GM12878 (cell line): Measurements from ENCODE around the gene PCED1B. TPM values are rescaled to one million over a fixed set of nuclear protein-coding genes. Genes with fewer than 3 reads are reported as not detected.

Source experiments
- ATAC-seq: fragments of 200-7000 bp; cut with Tn5 transposase; 3 replicates; pipeline ENCODE4 v1.9.1; 2020; ENCODE audit warnings: mild to moderate bottlenecking, moderate library complexity
- BruUV-seq: library from RNA; stranded (reverse); fragments of 400-500 nt; replicated peaks from 2 replicates; lab custom pipeline; 2021; lab: Mats Ljungman, UMichigan
- CTCF ChIA-PET: fragments of 300-600 bp; sonication (Branson Sonifier 250); formaldehyde crosslinking; extraction: SDS; loops from one replicate; lab custom pipeline; 2021; ENCODE audit warnings: inconsistent platforms; lab: Yijun Ruan, JAX
- POLR2A ChIA-PET: fragments of 350-600 bp; formaldehyde crosslinking; extraction: SDS; loops from one replicate; lab custom pipeline; 2021; ENCODE audit warnings: inconsistent platforms; lab: Charles Lee
- RAD21 ChIA-PET: fragments of 300-600 bp; sonication (Branson Sonifier 250); formaldehyde crosslinking; loops from one replicate; lab custom pipeline; 2023; ENCODE audit warnings: antibody characterized with exemption; ENCODE audit not compliant: unreplicated experiment; lab: Charles Lee
- SMC1A ChIA-PET: fragments of 300-600 bp; sonication (Branson Sonifier 250); formaldehyde crosslinking; loops from one replicate; lab custom pipeline; 2023; ENCODE audit not compliant: unreplicated experiment, uncharacterized antibody; lab: Charles Lee
- DNase-seq: peaks from one replicate; pipeline ENCODE4 v3.0.0-alpha.2; 2011; ENCODE audit warnings: low read depth, low spot score
- FAIRE-seq: peaks from 3 replicates; lab custom pipeline; 2011; peaks lifted over from hg19 to GRCh38; lab: Jason Lieb, UNC
- H2AFZ ChIP-seq: 2 replicates; pipeline ENCODE4 v1.6.0; 2011; ENCODE audit warnings: low read depth, low read length, control low read depth; ENCODE audit not compliant: control insufficient read depth
- H3K27ac ChIP-seq: 2 replicates; pipeline ENCODE4 v1.5.1; 2011; ENCODE audit warnings: control low read depth; ENCODE audit not compliant: control insufficient read depth, insufficient read depth
- H3K27me3 ChIP-seq, 2 experiments: replicated peaks in 1 of 2; 2 replicates each; pipeline versions ENCODE4 v1.6.0 to v1.6.1; 2011; ENCODE audit warnings: low read length in 1 of 2; ENCODE audit not compliant: control insufficient read depth in 2 of 2, insufficient read depth in 2 of 2
- H3K36me3 ChIP-seq, 2 experiments: 2 replicates each; pipeline ENCODE4 v1.5.1; 2011; ENCODE audit warnings: low read length in 1 of 2; ENCODE audit not compliant: control insufficient read depth in 2 of 2, insufficient read depth in 2 of 2
- H3K4me1 ChIP-seq: 2 replicates; pipeline ENCODE4 v1.6.1; 2011; ENCODE audit warnings: mild to moderate bottlenecking, low read length, moderate library complexity, mixed read lengths; ENCODE audit not compliant: control insufficient read depth, insufficient read depth
- H3K4me2 ChIP-seq: 2 replicates; pipeline ENCODE4 v1.6.0; 2011; ENCODE audit warnings: control low read depth; ENCODE audit not compliant: control insufficient read depth, insufficient read depth
- H3K4me3 ChIP-seq: fragments of 200-600 bp; sonication (generic); 2 replicates; pipeline ENCODE4 v1.5.1; 2016
- H3K79me2 ChIP-seq: 2 replicates; pipeline ENCODE4 v1.6.0; 2011; ENCODE audit warnings: low read length; ENCODE audit not compliant: control insufficient read depth, insufficient read depth
- H3K9ac ChIP-seq: 2 replicates; pipeline ENCODE4 v1.8.0; 2011; ENCODE audit warnings: low read length, control low read depth, mixed read lengths; ENCODE audit not compliant: control insufficient read depth, insufficient read depth
- H3K9me3 ChIP-seq: replicated peaks from 3 replicates; pipeline ENCODE4 v1.5.1; 2011; ENCODE audit warnings: mild to moderate bottlenecking, low read length; ENCODE audit not compliant: control insufficient read depth, insufficient read depth
- H4K20me1 ChIP-seq: 2 replicates; pipeline ENCODE4 v1.6.0; 2011; ENCODE audit not compliant: control insufficient read depth, insufficient read depth
- BACH1 ChIP-seq: fragments of 450-650 bp; IDR thresholded peaks from 2 replicates; pipeline ENCODE4 v1.6.1; 2017; ENCODE audit warnings: mild to moderate bottlenecking, borderline replicate concordance
- BRCA1 ChIP-seq: IDR thresholded peaks from 2 replicates; pipeline ENCODE4 v1.6.1; 2011; ENCODE audit warnings: low read depth, low read length, improper control_type of control experiment
- EP300 ChIP-seq, 2 experiments: fragments of 150-350 bp in 1 of 2; IDR thresholded peaks; 2 replicates each; pipeline ENCODE4 v1.6.1; 2011 to 2012; ENCODE audit warnings: low read depth in 2 of 2, low read length in 2 of 2, borderline replicate concordance in 1 of 2, improper control_type of control experiment in 1 of 2, inconsistent platforms in 1 of 2; ENCODE audit not compliant: control insufficient read depth in 1 of 2
- IKZF1 ChIP-seq: fragments of 450-650 bp; conservative IDR thresholded peaks from 2 replicates; pipeline ENCODE4 v1.6.1; 2017; ENCODE audit warnings: antibody characterized with exemption, mild to moderate bottlenecking
- IKZF2 ChIP-seq, 2 experiments: fragments of 450-650 bp; IDR thresholded peaks; 2 replicates each; pipeline ENCODE4 v1.6.1; 2017; ENCODE audit warnings: mild to moderate bottlenecking in 2 of 2, moderate library complexity in 2 of 2
- MEF2B ChIP-seq: fragments of 450-650 bp; IDR thresholded peaks from 2 replicates; pipeline ENCODE4 v1.6.1; 2018; ENCODE audit warnings: mild to moderate bottlenecking, moderate library complexity; ENCODE audit not compliant: partially characterized antibody, poor library complexity, severe bottlenecking
- MTA3 ChIP-seq: IDR thresholded peaks from 2 replicates; pipeline ENCODE4 v1.6.1; 2012; ENCODE audit warnings: low read length, inconsistent platforms, borderline replicate concordance
- RBBP5 ChIP-seq: fragments of 200-600 bp; sonication (generic); conservative IDR thresholded peaks from 2 replicates; pipeline ENCODE4 v1.6.1; 2016
- SMC3 ChIP-seq: IDR thresholded peaks from 2 replicates; pipeline ENCODE4 v1.6.1; 2011; ENCODE audit warnings: low read length, improper control_type of control experiment, borderline replicate concordance
- SPI1 ChIP-seq: IDR thresholded peaks from 2 replicates; pipeline ENCODE4 v1.6.1; 2011; ENCODE audit warnings: low read depth, mild to moderate bottlenecking, low read length, moderate library complexity, borderline replicate concordance; ENCODE audit not compliant: insufficient read depth
- STAT3 ChIP-seq: IDR thresholded peaks from 2 replicates; pipeline ENCODE4 v1.6.1; 2011; ENCODE audit warnings: low read depth, low read length, improper control_type of control experiment
- ZBTB11 ChIP-seq: fragments of 450-650 bp; formaldehyde crosslinking; IDR thresholded peaks from 2 replicates; pipeline ENCODE4 v1.5.0; 2022; ENCODE audit warnings: mild to moderate bottlenecking, missing genetic modification characterization
- ZNF622 ChIP-seq: fragments of 450-650 bp; IDR thresholded peaks from 2 replicates; pipeline ENCODE4 v1.6.1; 2017; ENCODE audit warnings: mild to moderate bottlenecking, inconsistent platforms
- WGBS: methylation state at CpG from one replicate; pipeline ENCODE4 v1.1.6; 2016; ENCODE audit warnings: low lambda C conversion rate; ENCODE audit not compliant: insufficient replicate concordance, insufficient coverage; ENCODE audit errors: missing lambda C conversion rate; 5-methylcytosine and 5-hydroxymethylcytosine counted together
- in situ Hi-C: fragments of 300-500 bp; cut with MboI; formaldehyde crosslinking; loops from 9 replicates; pipeline ENCODE4 v1.14.3; 2018; ENCODE audit warnings: mixed read lengths
- intact Hi-C: fragments of 100-400 bp; cut with micrococcal nuclease; formaldehyde crosslinking; loops from one replicate; pipeline ENCODE4 v1.14.2; 2022; ENCODE audit not compliant: unreplicated experiment
- polyA plus RNA-seq, 11 experiments: library from polyadenylated mRNA; depleted of rRNA in 4 of 11; unstranded in 6 of 11; stranded (reverse) in 5 of 11; fragments of >200 nt; fragmentation: Nextera tagmentation in 4 of 11; fragmentation: Illumina TruSeq in 1 of 11; extraction: Ambion mirVana in 4 of 11; extraction: Trizol in 1 of 11; gene quantifications; 1 replicate in 1 of 11; 2 replicates in 10 of 11; pipeline versions ENCODE4 v1.2.1 to v1.2.3, GENCODE V29; 2011 to 2016; ENCODE audit warnings: inconsistent platforms in 2 of 11, missing spikeins in 2 of 11, low read depth in 1 of 11
- total RNA-seq, 4 experiments: library from RNA; depleted of rRNA in 3 of 4; stranded (reverse); fragments of >200 nt in 3 of 4; fragmentation: Illumina TruSeq in 1 of 4; extraction: Trizol in 1 of 4; gene quantifications; 2 replicates each; pipeline versions ENCODE4 v1.2.1 to v1.2.3, GENCODE V29; 2013 to 2021

PCED1B gene
- total and polyA plus RNA-seq, 10 of the 15 experiments (the other 5 are each of a cell fraction or from before 2014, with no cell fraction given), result 0.80 to 8.8 (median 3.0) TPM

- H3K4me1 ChIP-seq, result no peaks in the 10 kb centered on the region
- ChIA-PET CTCF (interaction anchor here (0.9 to 5.0 kb wide), 3 partner anchors 36 to 332 kb away, joined by 3 to 56 read pairs (median 7); no protein-coding TSS in a partner anchor), POLR2A (no interaction called here), RAD21 (no interaction called here), SMC1A (interaction anchor here (0.6 to 4.2 kb wide), 3 partner anchors 19 to 272 kb away, joined by 3 to 31 read pairs (median 3); no protein-coding TSS in a partner anchor)
- no peak overlapping the region for H2AFZ ChIP-seq
- 49% methylated on average over 3 of the region's 3 CpGs for WGBS
- no peak overlapping the region for H3K4me2 ChIP-seq
- intact Hi-C loops, result loop anchor here (10.0 kb wide), 2 partner anchors 619 to 739 kb away; partner anchors contain the start of gene SLC48A1
- H3K9ac ChIP-seq, result no peak overlapping the region
- H3K27me3 ChIP-seq, result no peaks in the 10 kb centered on the region
- no peaks in the 10 kb centered on the region for H3K9me3 ChIP-seq
- no TSS peak for BruUV-seq
- in situ Hi-C loops, result loop anchor here (10.0 kb wide), 1 partner anchor 649 kb away; no protein-coding TSS in a partner anchor
- H3K36me3 ChIP-seq, result no peaks in the 10 kb centered on the region
- no peak overlapping the region for H3K4me3 ChIP-seq
- no peaks in the 10 kb centered on the region for H3K79me2 ChIP-seq
- H4K20me1 ChIP-seq, result no peaks in the 10 kb centered on the region
- no peak for TF ChIP-seq SPI1
- no peak for TF ChIP-seq IKZF1
- no peak for TF ChIP-seq EP300 (IDR thresholded peaks at IDR 0.05; ENCODE audit: borderline replicate concordance in 1 of 2, control insufficient read depth in 1 of 2, low read depth in 2 of 2, low read length in 2 of 2)
- TF ChIP-seq BRCA1, result no peak
- no peak for FAIRE-seq
- no peak for DNase-seq
- no peak for ATAC-seq
- no peak overlapping the region for H3K27ac ChIP-seq
Measured at GRCh38 chr12:47035484-47035883, 43.9 kb upstream of the PCED1B start.

GRCh38 chr12:47038270-47038748 is 41.1 kb upstream of the PCED1B start:
- no peaks in the 10 kb centered on the region for H4K20me1 ChIP-seq
- no peak overlapping the region for H3K4me3 ChIP-seq
- 5% methylated on average over 1 of the region's 1 CpG for WGBS
- ChIA-PET SMC1A (interaction anchor here (0.6 to 0.7 kb wide), 2 partner anchors 14 to 712 kb away, joined by 3 read pairs; no protein-coding TSS in a partner anchor), RAD21 (no interaction called here), CTCF (no interaction called here), POLR2A (no interaction called here)
- no peaks in the 10 kb centered on the region for H3K36me3 ChIP-seq
- H2AFZ ChIP-seq, result no peak overlapping the region
- ATAC-seq (no peak; the same call in 2 of the 3 replicates), DNase-seq (no peak), FAIRE-seq (no peak)
- no peaks in the 10 kb centered on the region for H3K9me3 ChIP-seq
- in situ Hi-C loops (loop anchor here (10.0 kb wide), 1 partner anchor 646 kb away; no protein-coding TSS in a partner anchor), intact Hi-C loops (loop anchor here (10.0 kb wide), 2 partner anchors 616 to 736 kb away; partner anchors contain the start of gene SLC48A1)
- no TSS peak for BruUV-seq
- H3K79me2 ChIP-seq, result no peaks in the 10 kb centered on the region
- no peaks in the 10 kb centered on the region for H3K27me3 ChIP-seq
- no peak overlapping the region for H3K9ac ChIP-seq
- H3K4me2 ChIP-seq, result no peak overlapping the region
- no peaks in the 10 kb centered on the region for H3K4me1 ChIP-seq
- no peak overlapping the region for H3K27ac ChIP-seq
- TF ChIP-seq RBBP5 (no peak), IKZF2 (IDR thresholded peaks at IDR 0.05) (no peak), BACH1 (no peak), ZNF622 (no peak), ZBTB11 (CRISPR knock-in tag) (no peak), MEF2B (no peak), SMC3 (no peak), MTA3 (no peak), STAT3 (no peak)
